Right lobe of liver (tissue), 4 donors: Measurements from ENCODE around the gene MYOC.

Source experiments
- POLR2A ChIP-seq: fragments of 450-650 bp; IDR thresholded peaks from one replicate; pipeline ENCODE4 v1.6.1; 2017; ENCODE audit warnings: antibody characterized with exemption, mild to moderate bottlenecking
- TF ChIP-seq, protein P1 (sequence below), 4 donors: fragments of 200-600 bp in 3 of 4; fragments of 450-650 bp in 1 of 4; IDR thresholded peaks; one replicate each; pipeline versions ENCODE4 v1.5.1 to v1.8.0; 2016 to 2022; ENCODE audit warnings: antibody characterized with exemption in 4 of 4, mild to moderate bottlenecking in 2 of 4
- donor health status: DM: no; HTN: no; CAD: no.
- donor health status: DM: no; HTN: no; CAD: no.
- donor health status: DM: no; HTN: yes; CAD: no.

DNA sequence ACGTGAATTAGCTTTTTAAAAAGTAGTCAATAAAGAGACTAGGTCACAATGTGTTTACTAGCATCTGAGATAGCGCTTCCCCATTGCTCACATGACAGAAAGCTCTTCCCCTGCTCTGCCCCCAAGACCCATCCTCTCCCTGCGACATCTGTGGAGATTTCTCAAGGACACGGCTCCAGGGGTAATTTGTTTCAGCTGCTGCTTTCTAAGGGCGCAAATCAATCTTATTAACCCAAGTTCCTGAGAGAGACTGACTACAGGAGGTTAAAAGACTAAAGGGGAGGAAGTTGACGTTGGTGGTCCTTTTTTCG, 30.4 kb downstream of the MYOC start, which contains the start of gene MYOCOS:
- no peak for TF ChIP-seq POLR2A
- TF ChIP-seq, protein P1, sequence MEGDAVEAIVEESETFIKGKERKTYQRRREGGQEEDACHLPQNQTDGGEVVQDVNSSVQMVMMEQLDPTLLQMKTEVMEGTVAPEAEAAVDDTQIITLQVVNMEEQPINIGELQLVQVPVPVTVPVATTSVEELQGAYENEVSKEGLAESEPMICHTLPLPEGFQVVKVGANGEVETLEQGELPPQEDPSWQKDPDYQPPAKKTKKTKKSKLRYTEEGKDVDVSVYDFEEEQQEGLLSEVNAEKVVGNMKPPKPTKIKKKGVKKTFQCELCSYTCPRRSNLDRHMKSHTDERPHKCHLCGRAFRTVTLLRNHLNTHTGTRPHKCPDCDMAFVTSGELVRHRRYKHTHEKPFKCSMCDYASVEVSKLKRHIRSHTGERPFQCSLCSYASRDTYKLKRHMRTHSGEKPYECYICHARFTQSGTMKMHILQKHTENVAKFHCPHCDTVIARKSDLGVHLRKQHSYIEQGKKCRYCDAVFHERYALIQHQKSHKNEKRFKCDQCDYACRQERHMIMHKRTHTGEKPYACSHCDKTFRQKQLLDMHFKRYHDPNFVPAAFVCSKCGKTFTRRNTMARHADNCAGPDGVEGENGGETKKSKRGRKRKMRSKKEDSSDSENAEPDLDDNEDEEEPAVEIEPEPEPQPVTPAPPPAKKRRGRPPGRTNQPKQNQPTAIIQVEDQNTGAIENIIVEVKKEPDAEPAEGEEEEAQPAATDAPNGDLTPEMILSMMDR (IDR thresholded peaks at IDR 0.05) = no peak
